GM12872 (cell line): ENCODE measurements around the gene SERPINE2.

Experiments used
- TF ChIP-seq, protein P1 (sequence below): IDR thresholded peaks from 3 replicates; pipeline ENCODE4 v1.5.1; 2011; ENCODE audit warnings: low read depth, mild to moderate bottlenecking, low read length, moderate library complexity; ENCODE audit not compliant: insufficient read depth

SERPINE2 gene

DNA sequence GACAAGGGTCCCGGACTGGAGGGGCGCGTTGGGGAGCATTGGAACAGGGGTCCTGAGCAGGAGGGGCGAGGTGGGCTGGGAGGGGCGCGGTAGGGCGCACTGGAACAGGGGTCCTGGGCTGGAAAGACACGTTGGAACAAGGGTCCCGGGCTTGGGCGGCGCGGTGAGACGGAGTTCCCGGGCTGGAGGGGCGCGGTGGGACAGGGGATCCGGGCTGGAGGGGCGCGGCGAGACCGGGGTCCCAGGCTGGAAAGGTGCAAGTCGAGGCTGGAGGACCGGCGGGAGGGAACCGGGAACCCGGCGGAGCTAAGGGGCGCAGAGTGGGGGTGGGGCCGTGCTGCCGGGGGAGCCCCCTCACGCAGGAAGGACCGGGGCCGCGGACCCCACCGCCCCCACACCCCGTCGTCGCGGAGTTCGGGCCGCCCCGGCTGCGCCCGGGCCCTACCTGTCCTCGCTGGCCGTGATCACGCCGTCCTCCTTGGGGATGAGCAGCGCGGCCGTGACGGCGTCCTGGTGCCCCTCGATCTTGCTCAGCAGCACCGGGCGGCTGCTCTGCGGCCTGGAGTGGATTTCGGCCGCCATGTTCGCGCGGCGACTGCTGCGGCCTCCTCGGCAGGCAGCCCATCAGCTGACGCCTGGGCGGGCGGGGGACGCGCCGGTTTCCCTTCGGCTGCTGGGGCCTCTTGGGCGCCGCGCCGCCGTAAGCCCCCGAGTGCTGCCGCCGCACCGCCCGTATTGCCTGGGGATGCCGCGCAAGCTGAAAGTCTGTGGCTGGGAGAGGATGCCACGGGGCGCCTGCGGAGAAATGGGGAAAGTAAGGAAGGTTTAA, 94.2 kb downstream of the SERPINE2 start, which contains the start of gene WDFY1:
Gene WDFY1 (minus strand): TSS at position 633 of the 829 bp plus-strand sequence. CDS start 51 bp downstream, at position 582.
- TF ChIP-seq, protein P1, sequence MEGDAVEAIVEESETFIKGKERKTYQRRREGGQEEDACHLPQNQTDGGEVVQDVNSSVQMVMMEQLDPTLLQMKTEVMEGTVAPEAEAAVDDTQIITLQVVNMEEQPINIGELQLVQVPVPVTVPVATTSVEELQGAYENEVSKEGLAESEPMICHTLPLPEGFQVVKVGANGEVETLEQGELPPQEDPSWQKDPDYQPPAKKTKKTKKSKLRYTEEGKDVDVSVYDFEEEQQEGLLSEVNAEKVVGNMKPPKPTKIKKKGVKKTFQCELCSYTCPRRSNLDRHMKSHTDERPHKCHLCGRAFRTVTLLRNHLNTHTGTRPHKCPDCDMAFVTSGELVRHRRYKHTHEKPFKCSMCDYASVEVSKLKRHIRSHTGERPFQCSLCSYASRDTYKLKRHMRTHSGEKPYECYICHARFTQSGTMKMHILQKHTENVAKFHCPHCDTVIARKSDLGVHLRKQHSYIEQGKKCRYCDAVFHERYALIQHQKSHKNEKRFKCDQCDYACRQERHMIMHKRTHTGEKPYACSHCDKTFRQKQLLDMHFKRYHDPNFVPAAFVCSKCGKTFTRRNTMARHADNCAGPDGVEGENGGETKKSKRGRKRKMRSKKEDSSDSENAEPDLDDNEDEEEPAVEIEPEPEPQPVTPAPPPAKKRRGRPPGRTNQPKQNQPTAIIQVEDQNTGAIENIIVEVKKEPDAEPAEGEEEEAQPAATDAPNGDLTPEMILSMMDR: no peak

DNA sequence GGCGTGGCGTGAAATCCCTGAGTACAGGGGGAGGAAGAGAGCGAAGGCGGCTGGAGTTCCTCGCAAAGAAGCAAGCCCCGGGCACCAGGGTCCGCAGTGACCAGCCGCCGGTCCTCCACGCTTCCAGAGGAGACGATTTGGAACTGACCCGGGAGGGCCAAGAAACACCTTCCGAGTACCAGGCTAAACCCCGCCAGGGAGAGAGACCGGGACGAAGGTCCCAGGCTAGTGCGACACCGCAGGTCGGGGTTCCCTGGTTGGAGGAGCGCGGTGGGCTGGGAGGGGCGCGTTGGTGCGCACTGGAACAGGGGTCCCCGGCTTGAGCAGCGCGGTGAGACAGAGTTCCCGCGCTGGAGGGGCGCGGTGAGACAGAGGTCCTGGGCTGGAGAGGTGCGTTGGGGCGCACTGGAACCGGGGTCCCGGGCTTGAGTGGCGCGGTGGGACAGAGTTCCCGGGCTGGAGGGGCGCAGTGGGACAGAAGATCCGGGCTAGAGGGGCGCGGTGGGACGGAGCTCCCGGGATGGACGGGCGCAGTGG, 94.9 kb downstream of the SERPINE2 start:
- TF ChIP-seq, protein P1: no peak

DNA sequence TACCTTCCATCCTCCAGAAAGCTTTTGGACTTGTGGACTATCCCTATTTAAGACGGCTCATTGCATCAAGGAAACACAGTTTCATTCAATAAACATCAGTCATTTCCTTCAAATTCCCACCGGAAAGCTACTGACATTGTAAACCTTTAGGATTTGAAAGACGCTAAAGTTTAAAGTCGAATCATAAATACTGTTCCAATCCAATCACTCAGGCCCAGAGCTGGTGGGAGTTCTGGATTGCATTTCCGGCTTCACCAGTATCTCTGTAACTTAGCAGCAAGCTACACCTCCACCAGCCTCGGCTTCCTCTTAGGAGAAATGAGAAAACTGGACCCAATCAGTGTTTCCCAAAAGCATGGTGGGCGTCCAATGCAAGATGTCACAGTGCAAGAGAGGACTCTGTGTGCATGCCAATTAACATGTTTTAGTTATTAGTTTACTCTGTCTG, 95.5 kb downstream of the SERPINE2 start:
- TF ChIP-seq, protein P1: no peak

DNA sequence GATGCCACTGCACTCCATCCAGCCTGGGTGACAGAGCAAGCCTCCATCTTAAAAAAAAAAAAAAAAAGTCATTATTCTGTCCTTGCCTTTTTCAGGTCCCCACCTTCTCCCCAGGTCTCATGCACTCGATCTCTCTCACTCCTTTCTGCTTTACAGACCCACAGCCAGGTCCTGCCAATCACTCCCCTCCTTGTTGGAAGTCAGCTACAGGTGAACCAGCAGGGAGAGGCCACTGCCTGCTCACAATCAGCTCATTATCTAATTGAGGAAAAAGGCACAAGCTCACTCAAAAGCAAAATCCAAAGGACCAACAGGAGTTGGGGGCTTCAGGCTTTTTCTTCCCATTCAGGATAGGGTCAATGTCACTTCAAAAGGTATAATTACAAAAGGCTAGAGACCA, 96.0 kb downstream of the SERPINE2 start:
- TF ChIP-seq, protein P1: no peak

DNA sequence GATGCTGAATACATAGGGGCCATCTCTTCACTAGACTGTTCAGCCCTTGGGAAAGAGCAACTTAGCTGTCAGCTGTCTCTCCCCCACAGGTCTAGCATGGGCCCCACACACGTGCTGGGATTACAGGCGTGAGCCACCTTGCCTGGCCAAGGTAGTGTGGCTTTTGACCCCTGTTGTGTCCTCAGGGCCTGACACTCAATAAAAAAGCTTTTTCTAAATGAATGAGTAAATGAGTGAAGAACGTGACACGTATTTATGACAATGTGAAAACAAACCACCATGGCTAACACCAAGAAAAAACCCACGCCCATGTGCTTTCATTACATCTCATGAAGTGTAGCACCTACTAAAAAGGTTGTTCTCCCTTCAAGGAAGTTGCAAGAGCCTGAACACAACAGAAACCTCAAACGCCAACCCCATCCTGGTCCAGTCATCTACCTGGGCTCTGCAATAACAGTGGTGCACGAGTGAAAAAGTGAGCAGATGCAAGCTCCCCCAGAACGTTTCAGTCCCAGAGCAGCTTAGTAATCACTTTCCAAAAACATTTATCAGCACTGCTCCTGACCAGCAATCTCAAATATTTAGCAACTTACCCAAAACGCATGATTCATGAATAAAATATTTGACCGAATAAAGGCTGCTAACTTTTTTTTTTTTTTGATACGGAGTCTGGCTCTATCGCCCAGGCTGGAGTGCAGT, 97.4 kb downstream of the SERPINE2 start:
- TF ChIP-seq, protein P1: no peak

DNA sequence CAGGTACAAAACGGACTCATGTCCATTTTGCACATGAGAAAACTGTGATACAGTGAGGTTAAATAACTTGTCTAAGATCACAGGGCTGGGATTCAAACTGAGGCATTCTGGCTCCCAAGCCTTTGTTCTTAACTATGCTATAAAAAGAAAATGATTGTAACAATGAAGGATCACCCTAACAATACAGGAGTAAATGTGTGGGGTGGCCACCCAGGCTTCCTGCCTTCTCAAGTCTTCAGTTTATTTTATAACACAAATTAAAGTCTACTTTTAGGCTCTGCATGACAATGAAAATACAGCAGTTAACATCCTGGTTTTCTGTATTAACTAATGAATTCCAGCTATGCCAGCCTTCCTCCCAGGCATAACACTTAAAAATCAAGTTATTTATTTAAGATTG, 101.6 kb downstream of the SERPINE2 start:
- TF ChIP-seq, protein P1: no peak

DNA sequence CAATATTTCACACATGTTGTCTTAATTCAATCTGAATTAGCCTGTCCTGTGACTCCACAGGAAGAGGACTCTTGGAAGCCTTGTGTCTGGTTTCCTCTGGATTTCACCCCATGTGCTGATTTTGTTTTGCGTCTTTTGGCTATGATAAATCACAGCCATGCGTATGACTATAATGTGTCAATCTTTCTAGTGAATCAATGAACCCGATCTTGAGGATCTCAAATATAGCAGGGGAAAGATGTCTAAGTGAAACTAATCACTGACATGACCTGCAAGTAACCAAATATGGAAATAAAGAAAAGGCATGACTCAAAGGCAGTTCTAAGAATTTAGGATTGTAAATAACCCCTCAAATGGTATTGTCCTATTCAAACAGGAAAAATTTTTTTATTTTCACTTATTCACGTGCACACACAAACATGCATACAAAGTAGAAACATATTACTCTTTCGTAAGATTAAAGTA, 102.2 kb downstream of the SERPINE2 start:
- TF ChIP-seq, protein P1: no peak
